Hematopoietic multipotent progenitor cell treated with erythropoietin and hydrocortisone succinate and interleukin-3 and kit ligand, for 6 days (in vitro differentiated cells): ENCODE results near the gene CD48.
"Not testable (repeated sequence)": the region's sequence is repeated elsewhere in the genome, so short reads cannot be mapped to it uniquely, and the experiment has no call there.

ENCODE experiments used
- DNase-seq: peaks from one replicate; pipeline ENCODE4 v3.0.0-alpha.2; 2015

CD48 gene

GRCh38 chr1:160712525-160713080 is 981 bp upstream of the CD48 start:
- DNase-seq: peak; percentile 40

- DNase-seq: no peak
Observed at GRCh38 chr1:160711276-160711601, 383 bp downstream of the CD48 start.

DNA sequence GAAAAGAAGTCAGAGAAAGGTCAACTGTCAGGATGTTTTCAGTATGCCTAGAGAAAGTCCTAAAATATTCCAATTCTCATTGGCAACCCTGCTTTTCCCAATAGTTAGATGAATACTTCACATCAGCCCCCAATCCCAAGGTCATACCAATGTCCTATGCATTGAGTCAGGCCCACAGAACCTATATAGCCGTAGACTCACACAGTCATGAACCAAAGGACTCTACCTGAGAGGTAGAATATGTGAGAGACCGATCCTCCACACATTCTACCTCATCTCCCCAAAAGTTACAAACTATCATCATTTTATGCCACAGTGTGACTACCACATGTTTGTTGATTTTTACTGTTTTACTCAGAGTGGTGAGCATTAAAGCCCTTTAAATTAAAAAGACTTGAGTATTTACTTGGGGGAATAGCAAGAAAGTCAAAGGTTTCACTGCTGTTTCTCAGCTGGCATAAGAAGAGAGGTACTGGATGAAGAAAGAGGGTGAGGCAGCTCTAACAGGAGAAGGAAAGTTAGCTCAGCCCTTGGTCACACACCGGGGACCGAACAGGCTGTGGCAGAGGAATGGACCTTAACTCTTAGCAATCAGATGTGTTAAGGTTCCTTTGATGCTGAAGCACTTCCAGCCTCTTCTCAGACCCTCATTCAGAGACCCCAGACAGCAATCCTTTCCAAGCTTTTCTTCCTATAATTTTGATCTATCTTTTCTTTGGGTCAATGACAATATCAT is 937 bp downstream of the CD48 start:
- DNase-seq: no peak

GRCh38 chr1:160709715-160710114 is 1.9 kb downstream of the CD48 start:
- DNase-seq: no peak

DNA sequence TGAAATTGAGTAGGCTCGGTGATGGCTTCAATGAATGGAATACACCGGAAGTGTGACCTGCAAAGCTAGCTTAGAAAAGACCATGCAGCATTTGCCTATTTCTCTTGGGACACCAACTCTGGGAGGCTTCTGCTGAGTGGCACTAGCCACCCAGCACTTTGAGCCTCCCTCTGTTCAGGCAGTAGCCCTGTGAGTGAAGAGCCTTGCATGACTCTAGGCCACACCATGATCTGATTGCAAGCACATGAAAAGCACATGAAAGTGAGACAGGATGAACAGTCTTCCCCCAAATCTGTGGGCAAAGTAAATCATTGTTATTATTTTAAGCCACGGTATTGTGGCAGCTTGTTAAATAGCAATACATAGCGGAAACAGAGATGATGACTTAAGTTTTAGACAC is 2.8 kb downstream of the CD48 start:
- no peak for DNase-seq

GRCh38 chr1:160708118-160708517 is 3.5 kb downstream of the CD48 start:
- DNase-seq: peak; percentile 63

DNA sequence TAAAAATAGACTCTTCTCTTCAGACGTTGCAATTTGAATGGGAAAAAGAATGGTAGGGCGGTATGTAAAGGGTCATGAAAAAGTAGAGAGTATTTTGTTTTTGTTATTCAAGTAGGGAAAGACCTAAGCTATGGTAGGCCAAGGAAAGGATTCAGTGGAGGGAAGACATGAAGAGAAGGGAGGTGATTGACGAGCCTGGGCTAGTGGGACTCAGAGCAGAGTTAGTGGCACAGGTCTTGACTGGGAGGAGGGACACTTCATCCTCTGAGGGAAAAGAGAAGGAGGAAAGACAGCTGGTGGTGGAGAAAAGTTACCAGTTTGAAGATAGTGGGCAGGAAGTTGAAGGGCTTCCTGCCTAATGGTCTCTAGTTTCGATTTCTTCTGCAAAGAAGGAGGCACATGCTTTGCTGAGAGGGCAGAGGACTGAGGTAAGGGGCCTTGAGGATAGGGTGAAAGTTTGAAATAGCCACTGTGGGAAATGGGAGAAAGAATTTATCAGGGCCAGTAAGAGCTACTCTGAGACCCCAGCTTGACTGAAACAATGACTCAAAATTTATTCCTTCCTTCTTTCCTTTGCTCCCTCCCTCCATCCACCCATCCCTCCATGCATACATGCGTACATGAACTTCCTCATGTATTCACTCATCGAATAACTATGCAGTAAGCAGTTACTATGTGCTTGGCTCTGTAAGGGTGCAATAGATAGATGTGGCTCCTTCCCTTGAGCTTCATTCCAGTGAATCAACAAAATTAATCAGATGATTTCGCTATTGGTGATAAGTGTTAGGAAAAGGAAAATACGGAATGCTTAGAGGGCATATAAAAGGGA is 4.2 kb downstream of the CD48 start:
- no peak for DNase-seq

GRCh38 chr1:160706526-160707235 is 4.9 kb downstream of the CD48 start:
- no peak for DNase-seq

DNA sequence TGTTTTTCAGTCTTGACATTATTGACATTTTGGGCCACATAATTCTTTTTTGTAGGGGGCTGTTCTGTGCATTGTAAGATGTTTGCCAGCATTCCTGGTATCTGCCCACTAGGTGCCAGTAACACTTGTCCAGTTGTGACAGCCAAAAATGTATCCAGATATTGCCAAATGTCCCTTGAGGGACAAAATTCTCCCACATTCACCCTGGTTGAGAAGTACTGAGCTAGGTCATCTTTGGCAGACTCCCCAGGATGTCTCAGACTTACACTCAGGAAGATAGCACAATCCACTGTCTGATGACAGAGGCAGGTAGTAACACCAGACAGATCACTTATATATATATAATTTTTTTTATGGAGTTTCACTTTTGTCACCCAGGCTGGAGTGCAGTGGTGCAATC is 5.9 kb downstream of the CD48 start:
- DNase-seq: no peak

- not testable (repeated sequence) for DNase-seq
Observed at GRCh38 chr1:160705212-160705621, 6.4 kb downstream of the CD48 start.

DNA sequence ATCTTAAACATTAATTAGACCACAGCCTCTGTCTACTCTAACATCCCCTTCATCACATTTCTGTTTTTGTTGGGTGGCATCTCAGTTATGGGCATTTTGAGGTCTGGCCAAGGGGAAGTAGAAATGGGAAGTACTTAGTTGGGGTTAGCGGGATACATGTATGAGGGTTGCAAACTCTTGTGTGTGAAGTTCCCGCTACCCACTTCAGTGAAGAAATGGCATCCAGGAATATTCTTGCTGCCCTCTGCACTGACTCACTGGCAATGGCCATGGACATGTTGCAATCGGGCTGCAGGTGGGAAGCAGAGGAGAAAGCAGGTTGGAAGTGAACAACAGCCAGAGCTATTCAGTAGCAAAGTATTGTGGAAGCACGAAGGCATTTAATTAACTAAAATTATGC is 7.4 kb downstream of the CD48 start:
- no peak for DNase-seq

DNA sequence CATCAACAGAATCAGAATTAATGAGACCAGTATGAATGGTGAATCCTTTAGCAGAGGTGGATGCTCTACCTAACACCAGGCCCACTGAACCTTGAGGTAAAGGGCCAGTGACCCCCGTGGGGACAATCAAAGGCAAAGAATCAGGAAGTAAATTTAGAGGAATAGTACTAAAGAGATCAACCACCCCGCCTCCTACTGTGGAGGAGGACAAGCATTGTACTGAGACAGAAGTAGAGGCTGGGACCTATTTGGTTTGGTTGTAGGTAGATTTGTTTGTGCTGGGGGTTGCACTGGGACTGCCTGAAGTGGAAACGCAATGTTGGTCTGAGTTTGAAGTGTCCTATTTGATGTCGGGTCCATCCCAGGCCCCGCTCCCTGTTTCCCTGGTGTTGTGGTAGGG is 9.5 kb downstream of the CD48 start:
- no peak for DNase-seq

- DNase-seq: not testable (repeated sequence)
Observed at GRCh38 chr1:160692390-160692789, 19.2 kb downstream of the CD48 start.

DNA sequence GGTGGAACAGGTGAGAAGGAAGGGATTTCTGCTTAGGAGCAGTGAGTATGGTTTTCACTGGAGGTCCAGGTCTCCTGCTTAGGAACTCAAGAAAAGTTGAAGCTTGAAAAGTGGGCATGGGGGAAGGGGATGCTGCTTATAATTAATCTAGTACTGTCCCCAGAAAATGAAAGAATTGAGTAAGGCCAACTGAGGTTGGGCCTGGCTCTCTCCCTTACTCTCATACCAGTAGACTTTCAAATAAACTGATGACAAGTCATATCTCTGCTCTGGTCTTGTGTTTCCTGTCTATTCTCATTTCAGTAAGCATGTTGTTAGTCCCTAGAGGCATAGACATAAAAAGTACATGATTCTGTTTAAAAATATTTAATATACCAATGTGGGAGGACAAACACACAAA is 26.4 kb downstream of the CD48 start:
- DNase-seq: no peak

GRCh38 chr1:160682983-160683865 is 28.4 kb downstream of the CD48 start:
- peak; percentile 77 for DNase-seq

DNA sequence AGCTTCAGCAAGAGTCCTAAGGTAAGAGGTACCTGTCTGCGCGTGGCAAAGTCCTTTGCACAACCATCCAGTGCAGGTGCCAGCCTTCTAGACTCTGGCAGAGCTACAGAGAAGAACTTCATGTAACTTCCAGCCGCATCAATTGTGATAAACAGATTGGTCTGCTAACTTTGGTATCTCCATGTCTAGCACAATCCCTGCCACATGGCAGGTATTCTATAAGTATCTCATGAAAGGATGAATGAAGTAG is 29.8 kb downstream of the CD48 start:
- no peak for DNase-seq

DNA sequence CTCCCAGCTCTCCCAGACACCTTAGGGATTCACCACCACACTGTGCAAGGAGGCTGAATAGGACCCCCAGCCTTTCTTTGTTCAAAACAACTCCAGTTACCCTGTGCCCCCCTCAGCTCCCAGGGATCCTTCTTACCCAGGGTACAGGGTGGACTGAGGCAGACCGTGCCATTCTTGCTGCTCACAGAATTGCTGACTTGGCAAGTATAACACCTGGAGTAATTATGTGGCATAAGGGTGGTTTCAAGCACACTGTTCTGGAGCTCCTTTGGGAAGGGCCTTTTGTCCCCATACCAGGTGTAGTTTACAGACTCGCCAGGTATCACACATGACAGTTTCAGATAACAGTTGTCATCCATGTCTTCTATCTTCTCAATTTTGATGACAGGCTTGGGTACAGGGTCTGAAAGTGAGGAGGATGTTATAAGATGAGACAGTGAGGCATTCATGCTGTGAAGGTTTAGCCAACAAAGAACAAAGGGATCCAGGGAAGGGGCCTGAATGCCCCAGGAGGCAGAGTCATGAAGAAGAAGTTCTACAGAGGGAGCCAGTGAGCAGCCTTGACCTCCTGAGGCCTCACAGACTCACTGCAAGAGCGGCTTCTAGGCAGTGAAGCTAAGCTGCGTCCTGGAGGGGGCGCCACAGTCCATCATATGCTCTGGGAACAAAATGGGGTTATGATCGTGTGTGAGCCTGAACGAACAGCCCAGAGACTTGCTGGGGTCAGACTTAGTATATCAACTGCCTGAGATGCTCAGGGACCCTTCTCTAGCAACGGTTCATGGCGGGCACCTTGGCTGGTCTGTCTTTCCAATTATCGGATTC is 30.3 kb downstream of the CD48 start:
- peak; percentile 96 for DNase-seq

- no peak for DNase-seq
Observed at GRCh38 chr1:160680399-160680798, 31.2 kb downstream of the CD48 start.

- no peak for DNase-seq
Observed at GRCh38 chr1:160679893-160680292, 31.7 kb downstream of the CD48 start.

- DNase-seq: no peak
Observed at GRCh38 chr1:160676869-160677597, 34.6 kb downstream of the CD48 start.
